ENCODE results near the gene SLC25A41. TPM values are rescaled to one million over a fixed set of nuclear protein-coding genes. Genes with fewer than 3 reads are reported as not detected.

SLC25A41 gene
- total and polyA plus RNA-seq, 2 experiments from 2014 or later, result not detected

- Histone ChIP-seq H3F3A (ENCODE audit: insufficient read depth) (no peaks in the 10 kb centered on the region), H3K9me3 (ENCODE audit: low read depth) (no peaks in the 10 kb centered on the region), H3K4me3 (no peak overlapping the region), H3K4me2 (ENCODE audit: unreplicated experiment) (no peak overlapping the region), H3K4me1 (ENCODE audit: insufficient read depth) (no peaks in the 10 kb centered on the region), H3K27me3 (replicated peaks; ENCODE audit: insufficient read depth) (no peaks in the 10 kb centered on the region), H3K27ac (no peak overlapping the region), H3K9me2 (ENCODE audit: insufficient read depth) (no peaks in the 10 kb centered on the region), H3K36me3 (ENCODE audit: low read depth) (no peaks in the 10 kb centered on the region), H3K79me2 (ENCODE audit: insufficient read depth) (no peaks in the 10 kb centered on the region), H4K20me1 (ENCODE audit: insufficient read depth) (no peaks in the 10 kb centered on the region), H2AFZ (no peak overlapping the region), H3K9ac (no peak overlapping the region)
- in situ Hi-C loops (cut with MboI), result no loop called here
- no peak for TF ChIP-seq EZH2phosphoT487 (IDR thresholded peaks at IDR 0.05; ENCODE audit: insufficient read depth, low read depth)
- no peak for TF ChIP-seq EZH2 (IDR thresholded peaks at IDR 0.05; ENCODE audit: insufficient read depth, poor library complexity, severe bottlenecking)
- no peak for DNase-seq
- WGBS, 2 experiments (ENCODE audit: low coverage in 1 of 2, low lambda C conversion rate in 2 of 2, missing lambda C conversion rate in 2 of 2), result 95% methylated on average over 11 of the region's 11 CpGs
These were observed 20.5 kb upstream of the SLC25A41 start for GRCh38 chr19:6453951-6454565.

DNA sequence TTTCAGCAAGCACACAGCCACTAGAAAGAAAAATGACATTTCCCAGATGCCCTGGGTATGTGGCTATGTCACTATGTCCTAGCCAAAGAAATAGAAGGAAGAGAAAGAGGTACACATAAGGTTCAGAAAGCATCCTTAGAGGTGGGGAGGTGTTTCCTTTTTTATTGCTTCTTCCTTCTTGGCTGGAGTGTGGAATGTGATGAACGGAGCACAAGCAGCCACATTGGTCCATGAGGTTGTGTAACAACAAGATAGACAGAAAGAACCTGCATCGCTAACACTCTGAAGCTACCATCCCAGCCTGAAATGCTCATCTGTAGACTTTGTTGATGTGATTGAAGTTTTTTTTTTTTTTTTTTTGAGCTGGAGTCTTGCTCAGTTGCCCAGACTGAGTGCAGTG lies 19.3 kb upstream of the SLC25A41 start:
- Histone ChIP-seq H4K20me1 (ENCODE audit: insufficient read depth) (no peaks in the 10 kb centered on the region), H3K36me3 (ENCODE audit: low read depth) (no peaks in the 10 kb centered on the region), H3K9me2 (ENCODE audit: insufficient read depth) (no peaks in the 10 kb centered on the region), H3K9ac (no peak overlapping the region), H3K4me3 (no peak overlapping the region), H3F3A (ENCODE audit: insufficient read depth) (no peaks in the 10 kb centered on the region), H3K27ac (no peak overlapping the region), H3K9me3 (ENCODE audit: low read depth) (no peaks in the 10 kb centered on the region), H3K79me2 (ENCODE audit: insufficient read depth) (no peaks in the 10 kb centered on the region), H3K4me2 (ENCODE audit: unreplicated experiment) (no peak overlapping the region), H3K4me1 (ENCODE audit: insufficient read depth) (no peaks in the 10 kb centered on the region), H3K27me3 (replicated peaks; ENCODE audit: insufficient read depth) (no peaks in the 10 kb centered on the region), H2AFZ (no peak overlapping the region)
- WGBS, 2 experiments (ENCODE audit: low coverage in 1 of 2, low lambda C conversion rate in 2 of 2, missing lambda C conversion rate in 2 of 2), result 83 to 96% methylated on average over 2 of the region's 2 CpGs
- in situ Hi-C loops (cut with MboI), result no loop called here
- no peak for DNase-seq
- TF ChIP-seq EZH2 (IDR thresholded peaks at IDR 0.05; ENCODE audit: insufficient read depth, poor library complexity, severe bottlenecking) (no peak), EZH2phosphoT487 (IDR thresholded peaks at IDR 0.05; ENCODE audit: insufficient read depth, low read depth) (no peak)

GRCh38 chr19:6452223-6452614 lies 18.7 kb upstream of the SLC25A41 start:
- Histone ChIP-seq H3K9me3 (ENCODE audit: low read depth) (no peaks in the 10 kb centered on the region), H3K27ac (no peak overlapping the region), H2AFZ (no peak overlapping the region), H3K4me1 (ENCODE audit: insufficient read depth) (no peaks in the 10 kb centered on the region), H4K20me1 (ENCODE audit: insufficient read depth) (no peaks in the 10 kb centered on the region), H3K79me2 (ENCODE audit: insufficient read depth) (no peaks in the 10 kb centered on the region), H3F3A (ENCODE audit: insufficient read depth) (no peaks in the 10 kb centered on the region), H3K4me2 (ENCODE audit: unreplicated experiment) (no peak overlapping the region), H3K4me3 (no peak overlapping the region), H3K27me3 (replicated peaks; ENCODE audit: insufficient read depth) (no peaks in the 10 kb centered on the region), H3K36me3 (ENCODE audit: low read depth) (no peaks in the 10 kb centered on the region), H3K9ac (no peak overlapping the region), H3K9me2 (ENCODE audit: insufficient read depth) (no peaks in the 10 kb centered on the region)
- no peak for TF ChIP-seq EZH2 (IDR thresholded peaks at IDR 0.05; ENCODE audit: insufficient read depth, poor library complexity, severe bottlenecking)
- no peak for DNase-seq
- 90 to 93% methylated on average over 19 of the region's 19 CpGs for WGBS, 2 experiments (ENCODE audit: low coverage in 1 of 2, low lambda C conversion rate in 2 of 2, missing lambda C conversion rate in 2 of 2)
- in situ Hi-C loops (cut with MboI), result no loop called here

- Histone ChIP-seq H2AFZ (no peak overlapping the region), H3K4me1 (ENCODE audit: insufficient read depth) (no peaks in the 10 kb centered on the region), H3K36me3 (ENCODE audit: low read depth) (no peaks in the 10 kb centered on the region), H3K79me2 (ENCODE audit: insufficient read depth) (no peaks in the 10 kb centered on the region), H3F3A (ENCODE audit: insufficient read depth) (no peaks in the 10 kb centered on the region), H3K9me3 (ENCODE audit: low read depth) (no peaks in the 10 kb centered on the region), H3K4me2 (ENCODE audit: unreplicated experiment) (no peak overlapping the region), H3K4me3 (no peak overlapping the region), H3K9me2 (ENCODE audit: insufficient read depth) (no peaks in the 10 kb centered on the region), H3K27ac (no peak overlapping the region), H3K9ac (no peak overlapping the region), H3K27me3 (replicated peaks; ENCODE audit: insufficient read depth) (no peaks in the 10 kb centered on the region), H4K20me1 (ENCODE audit: insufficient read depth) (no peaks in the 10 kb centered on the region)
- 74 to 78% methylated on average over 6 to 7 of the region's 7 CpGs for WGBS, 2 experiments (ENCODE audit: low coverage in 1 of 2, low lambda C conversion rate in 2 of 2, missing lambda C conversion rate in 2 of 2)
- in situ Hi-C loops (cut with MboI), result no loop called here
- TF ChIP-seq EZH2phosphoT487 (IDR thresholded peaks at IDR 0.05; ENCODE audit: insufficient read depth, low read depth) (no peak), EZH2 (IDR thresholded peaks at IDR 0.05; ENCODE audit: insufficient read depth, poor library complexity, severe bottlenecking) (no peak)
- no peak for DNase-seq
These were observed 18.1 kb upstream of the SLC25A41 start for GRCh38 chr19:6451583-6452222.
